PC-3 (cell line): Measurements from ENCODE around the gene ARPC4. TPM values are rescaled to one million over a fixed set of nuclear protein-coding genes. Genes with fewer than 3 reads are reported as not detected.

Experiments used
- ATAC-seq: fragments of 200-7000 bp; cut with Tn5 transposase; 2 replicates; pipeline ENCODE4 v1.9.1; 2020; ENCODE audit warnings: mild to moderate bottlenecking, moderate library complexity
- BruUV-seq: library from RNA; stranded (reverse); fragments of 400-500 nt; replicated peaks from 2 replicates; lab custom pipeline; 2021; lab: Mats Ljungman, UMichigan
- CTCF ChIA-PET: fragments of 300-600 bp; sonication (Branson Sonifier 250); formaldehyde crosslinking; loops from one replicate; lab custom pipeline; 2022; ENCODE audit warnings: antibody characterized with exemption; lab: Charles Lee
- POLR2A ChIA-PET: fragments of 300-600 bp; sonication (Branson Sonifier 250); formaldehyde crosslinking; loops from one replicate; lab custom pipeline; 2022; ENCODE audit warnings: antibody characterized with exemption; ENCODE audit not compliant: unreplicated experiment; lab: Charles Lee
- DNase-seq: peaks from one replicate; pipeline ENCODE4 v3.0.0-alpha.2; 2015
- H2AFZ ChIP-seq: fragments of 300-600 bp; sonication (generic); 2 replicates; pipeline ENCODE4 v1.6.0; 2016; ENCODE audit warnings: antibody characterized with exemption, low read length
- H3F3A ChIP-seq: fragments of 300-600 bp; sonication (generic); one replicate; pipeline ENCODE4 v1.6.0; 2017; ENCODE audit warnings: antibody characterized with exemption, low read length, control low read depth, mild to moderate bottlenecking; ENCODE audit not compliant: unreplicated experiment
- H3K27ac ChIP-seq: fragments of 300-600 bp; sonication (generic); 2 replicates; pipeline ENCODE4 v1.5.1; 2016; ENCODE audit warnings: mild to moderate bottlenecking, low read length
- H3K27me3 ChIP-seq: fragments of 300-600 bp; sonication (generic); 2 replicates; pipeline ENCODE4 v1.6.1; 2016; ENCODE audit warnings: low read length, mixed read lengths
- H3K36me3 ChIP-seq: fragments of 300-600 bp; sonication (generic); 2 replicates; pipeline ENCODE4 v1.6.1; 2016; ENCODE audit warnings: low read depth, mixed run types, low read length, mixed read lengths
- H3K4me1 ChIP-seq: fragments of 300-600 bp; sonication (generic); 2 replicates; pipeline ENCODE4 v1.5.1; 2016; ENCODE audit warnings: low read length; ENCODE audit not compliant: insufficient read depth
- H3K4me2 ChIP-seq: fragments of 300-600 bp; sonication (generic); 2 replicates; pipeline ENCODE4 v1.6.0; 2016; ENCODE audit warnings: low read length
- H3K4me3 ChIP-seq: fragments of 300-600 bp; sonication (generic); 2 replicates; pipeline ENCODE4 v1.5.1; 2016; ENCODE audit warnings: mild to moderate bottlenecking, low read length, mixed read lengths
- H3K79me2 ChIP-seq: fragments of 300-600 bp; sonication (generic); 2 replicates; pipeline ENCODE4 v1.6.1; 2017; ENCODE audit warnings: low read length, mixed read lengths
- H3K9ac ChIP-seq: fragments of 300-600 bp; sonication (generic); 2 replicates; pipeline ENCODE4 v1.6.0; 2016; ENCODE audit warnings: mild to moderate bottlenecking, low read length
- H3K9me2 ChIP-seq: fragments of 300-600 bp; sonication (generic); replicated peaks from 2 replicates; pipeline ENCODE4 v1.6.1; 2016; ENCODE audit warnings: mixed run types, low read length, mixed read lengths
- H3K9me3 ChIP-seq: fragments of 300-600 bp; sonication (generic); 2 replicates; pipeline ENCODE4 v1.6.1; 2016; ENCODE audit warnings: low read length, mixed read lengths
- H4K20me1 ChIP-seq: fragments of 300-600 bp; sonication (generic); 2 replicates; pipeline ENCODE4 v1.6.1; 2016; ENCODE audit warnings: low read length, mixed read lengths
- CTCF ChIP-seq: fragments of 300-600 bp; sonication (generic); conservative IDR thresholded peaks from 2 replicates; pipeline ENCODE4 v1.5.1; 2017; ENCODE audit warnings: antibody characterized with exemption, low read depth, mild to moderate bottlenecking, low read length
- EZH2 ChIP-seq: fragments of 300-600 bp; sonication (generic); IDR thresholded peaks from one replicate; pipeline ENCODE4 v1.6.1; 2017; ENCODE audit warnings: antibody characterized with exemption, mild to moderate bottlenecking, low read length; ENCODE audit not compliant: unreplicated experiment
- EZH2phosphoT487 ChIP-seq: fragments of 300-600 bp; sonication (generic); IDR thresholded peaks from 2 replicates; pipeline ENCODE4 v1.6.1; 2018; ENCODE audit warnings: mild to moderate bottlenecking, antibody characterized with exemption, low read length, borderline replicate concordance
- intact Hi-C: fragments of 100-400 bp; cut with micrococcal nuclease; formaldehyde crosslinking; loops from 2 replicates; pipeline ENCODE4 v1.9.0; 2023
- total RNA-seq: library from RNA; depleted of rRNA; stranded (reverse); fragments of >200 nt; gene quantifications from 2 replicates; pipeline ENCODE4 v1.2.3, GENCODE V29; 2014

ARPC4 gene
- total RNA-seq, 1 experiment from 2014 or later, result 223 TPM

DNA sequence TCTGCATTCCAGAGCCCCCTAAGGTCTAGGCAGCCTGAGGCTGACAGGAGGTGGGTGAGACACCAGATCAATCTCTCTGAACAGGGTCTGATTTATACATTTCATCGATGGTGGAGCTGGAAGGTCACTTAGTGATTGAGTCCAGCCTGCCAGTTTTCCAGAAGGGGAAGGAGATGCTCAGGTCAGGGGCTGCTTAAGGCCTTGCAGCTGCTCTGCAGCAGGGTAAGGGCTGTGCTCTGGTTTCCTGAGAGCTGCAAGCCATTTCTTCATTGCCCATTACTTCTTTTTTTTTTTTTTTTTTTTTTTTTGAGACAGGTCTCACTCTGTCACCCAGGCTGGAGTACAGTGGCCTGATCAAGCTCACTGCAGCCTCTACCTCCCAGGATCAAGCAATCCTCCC, 11.3 kb upstream of the ARPC4 start:
- Histone ChIP-seq H3K27ac (no peak overlapping the region), H3K4me1 (no peaks in the 10 kb centered on the region), H3F3A (no peaks in the 10 kb centered on the region), H3K9me3 (no peaks in the 10 kb centered on the region), H3K79me2 (no peaks in the 10 kb centered on the region), H4K20me1 (no peaks in the 10 kb centered on the region), H3K36me3 (0 out of 2 replicates have a peak, but pooled peaks cover 4% of the 10 kb centered on the region), H3K4me2 (no peak overlapping the region), H3K4me3 (no peak overlapping the region), H3K9me2 (no peaks in the 10 kb centered on the region), H3K27me3 (no peaks in the 10 kb centered on the region), H3K9ac (no peak overlapping the region), H2AFZ (no peak overlapping the region)
- no peak for ATAC-seq
- DNase-seq, result no peak
- POLR2A ChIA-PET, result interaction anchor here (0.6 to 1.0 kb wide), 2 partner anchors 11 to 165 kb away, joined by 4 to 12 read pairs; partner anchors contain the start of gene ARPC4
- TF ChIP-seq EZH2 (no peak), EZH2phosphoT487 (no peak), CTCF (no peak)
- BruUV-seq, result no TSS peak
- CTCF ChIA-PET, result no interaction called here
- intact Hi-C loops, result no loop called here

GRCh38 chr3:9781978-9782603, 10.8 kb upstream of the ARPC4 start:
- intact Hi-C loops, result no loop called here
- no peaks in the 10 kb centered on the region for H3K27me3 ChIP-seq
- H3K9me2 ChIP-seq, result no peaks in the 10 kb centered on the region
- H3K9me3 ChIP-seq, result no peaks in the 10 kb centered on the region
- H3K9ac ChIP-seq, result no peak overlapping the region
- no peaks in the 10 kb centered on the region for H4K20me1 ChIP-seq
- no peak overlapping the region for H3K4me3 ChIP-seq
- DNase-seq (no peak), ATAC-seq (no peak)
- H3K79me2 ChIP-seq, result no peaks in the 10 kb centered on the region
- no peaks in the 10 kb centered on the region for H3F3A ChIP-seq
- H3K4me2 ChIP-seq, result no peak overlapping the region
- no peak for TF ChIP-seq EZH2phosphoT487
- TF ChIP-seq CTCF, result no peak
- TF ChIP-seq EZH2, result no peak
- peaks cover 9% of the 10 kb centered on the region; the same call in 1 of the 2 replicates for H3K36me3 ChIP-seq
- POLR2A ChIA-PET, result interaction anchor here (0.6 to 1.0 kb wide), 2 partner anchors 11 to 164 kb away, joined by 4 to 12 read pairs; partner anchors contain the start of gene ARPC4
- no peak overlapping the region for H3K27ac ChIP-seq
- no peak overlapping the region for H2AFZ ChIP-seq
- CTCF ChIA-PET, result no interaction called here
- no peaks in the 10 kb centered on the region for H3K4me1 ChIP-seq
- BruUV-seq, result no TSS peak

DNA sequence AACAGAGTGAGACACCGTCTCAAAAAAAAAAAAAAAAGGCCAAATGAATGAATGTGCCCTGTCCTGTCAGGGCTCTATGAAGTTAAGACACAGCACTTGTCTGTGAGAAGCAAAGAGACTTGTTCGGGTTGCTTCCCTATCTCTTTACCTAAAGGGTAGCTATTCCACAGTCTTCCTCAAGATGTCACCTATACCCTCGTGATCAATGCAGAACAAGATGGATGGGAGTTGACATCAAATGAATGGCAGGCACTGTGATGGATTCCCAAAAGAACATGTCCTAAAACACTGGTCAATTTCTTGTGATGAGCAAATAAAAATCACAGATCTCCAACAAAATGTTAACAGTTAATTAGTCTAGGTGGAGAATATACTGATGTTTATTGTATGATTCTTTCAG, 10.1 kb upstream of the ARPC4 start:
- Histone ChIP-seq H3K27me3 (no peaks in the 10 kb centered on the region), H3K4me1 (no peaks in the 10 kb centered on the region), H3K79me2 (no peaks in the 10 kb centered on the region), H3K9me3 (no peaks in the 10 kb centered on the region), H3K27ac (no peak overlapping the region), H3F3A (no peaks in the 10 kb centered on the region), H2AFZ (no peak overlapping the region), H4K20me1 (no peaks in the 10 kb centered on the region), H3K9ac (no peak overlapping the region), H3K9me2 (no peaks in the 10 kb centered on the region), H3K36me3 (peaks cover 10% of the 10 kb centered on the region; the same call in 1 of the 2 replicates), H3K4me3 (no peak overlapping the region), H3K4me2 (no peak overlapping the region)
- no TSS peak for BruUV-seq
- DNase-seq (peak; percentile 35), ATAC-seq (peak; percentile 59)
- ChIA-PET CTCF (interaction anchor here (0.7 kb wide), 1 partner anchor 131 kb away, joined by 5 read pairs; no protein-coding TSS in a partner anchor), POLR2A (no interaction called here)
- TF ChIP-seq CTCF (peak; percentile 53), EZH2phosphoT487 (no peak)
- intact Hi-C loops, result no loop called here
